Stimulated activated CD4-positive, alpha-beta T cell treated with anti-CD3 and anti-CD28 coated beads, Interleukin-1b, Interleukin-23, amount 100 ng/mL, for 48 hours (primary cell): ENCODE results near the gene ITSN1.

Source experiments
- DNase-seq: peaks from one replicate; pipeline ENCODE4 v3.0.0-alpha.2; 2020

Gene ITSN1

DNA sequence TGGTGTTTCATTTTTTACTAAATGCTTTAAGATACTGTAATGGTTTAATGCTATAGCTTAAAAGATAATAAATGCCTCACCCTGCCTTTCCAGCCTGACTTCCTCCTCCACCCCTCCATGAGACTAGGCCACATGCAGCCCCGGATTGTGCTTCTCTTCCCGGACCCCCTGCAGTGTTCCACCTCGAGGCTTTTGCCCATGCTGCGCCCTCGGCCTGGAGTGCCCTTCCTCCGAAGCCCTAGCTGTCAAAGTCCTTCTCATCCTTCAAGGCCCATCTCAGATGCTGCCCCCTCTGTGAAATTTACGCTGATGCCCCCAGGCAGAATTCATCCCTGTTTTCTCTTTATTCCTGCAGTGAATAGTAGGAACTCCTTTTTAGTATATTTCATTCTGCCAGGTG lies 174.8 kb downstream of the ITSN1 start:
- no peak for DNase-seq

- no peak for DNase-seq
Observed at GRCh38 chr21:33817663-33818451, 175.6 kb downstream of the ITSN1 start.

GRCh38 chr21:33820230-33820770 lies 178.0 kb downstream of the ITSN1 start:
- DNase-seq = no peak

DNA sequence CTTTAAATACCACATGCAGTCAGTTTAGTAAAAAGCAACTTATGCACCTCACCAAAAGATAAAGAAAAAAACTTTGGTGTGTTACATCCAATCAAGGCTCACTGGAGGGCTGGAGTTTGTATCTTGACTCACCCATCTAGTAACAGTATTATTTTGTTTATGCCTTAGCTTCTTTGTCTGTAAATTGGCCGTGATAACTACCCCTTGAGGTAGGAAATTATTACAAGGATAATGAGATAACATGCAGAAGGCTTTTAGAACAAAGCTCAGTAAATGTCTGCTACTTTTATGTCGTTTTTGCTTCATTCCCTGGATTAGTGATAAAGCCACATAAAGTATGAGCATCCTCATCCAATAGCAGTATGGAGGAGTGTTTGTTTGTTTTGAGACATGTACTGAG lies 178.5 kb downstream of the ITSN1 start:
- DNase-seq = no peak

GRCh38 chr21:33821503-33822322 lies 179.4 kb downstream of the ITSN1 start:
- DNase-seq = no peak

DNA sequence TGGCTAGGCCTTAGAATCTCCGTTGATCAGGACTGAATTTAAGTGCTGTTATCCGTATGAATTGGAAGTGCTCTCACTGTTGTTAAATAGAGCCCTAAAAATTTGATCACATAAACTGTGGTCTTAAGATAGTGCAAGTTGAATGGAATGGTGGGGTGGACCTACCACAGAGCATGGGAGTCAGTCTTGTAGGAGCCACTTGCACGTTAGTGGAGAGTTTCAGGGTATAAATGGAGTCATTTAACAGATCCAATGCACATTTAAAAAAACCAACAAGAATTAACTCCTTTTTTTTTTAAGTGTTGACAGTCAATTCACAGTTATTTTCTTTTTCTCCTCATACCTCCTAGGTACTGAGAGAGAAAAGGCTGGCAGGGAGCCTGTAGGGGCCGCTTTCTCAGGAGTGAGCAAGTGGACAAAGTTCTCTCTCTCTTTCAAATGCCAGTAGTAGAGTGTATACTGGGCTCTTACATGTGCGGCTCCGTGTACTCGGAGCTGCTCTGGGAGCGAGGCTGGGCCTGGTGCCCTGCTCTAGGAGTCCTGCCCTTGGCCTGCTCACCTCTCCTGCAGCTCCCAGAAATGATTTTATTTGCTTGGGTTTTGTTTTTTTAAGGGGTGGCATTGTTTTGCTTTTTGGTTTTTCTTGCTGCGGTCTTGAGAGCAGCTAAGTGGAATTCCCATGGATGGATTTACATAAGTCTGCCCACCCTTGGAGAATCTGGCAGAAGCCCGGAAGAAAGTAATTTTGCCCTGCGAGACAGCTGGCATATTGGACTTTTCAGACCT lies 182.0 kb downstream of the ITSN1 start:
- DNase-seq = no peak

DNA sequence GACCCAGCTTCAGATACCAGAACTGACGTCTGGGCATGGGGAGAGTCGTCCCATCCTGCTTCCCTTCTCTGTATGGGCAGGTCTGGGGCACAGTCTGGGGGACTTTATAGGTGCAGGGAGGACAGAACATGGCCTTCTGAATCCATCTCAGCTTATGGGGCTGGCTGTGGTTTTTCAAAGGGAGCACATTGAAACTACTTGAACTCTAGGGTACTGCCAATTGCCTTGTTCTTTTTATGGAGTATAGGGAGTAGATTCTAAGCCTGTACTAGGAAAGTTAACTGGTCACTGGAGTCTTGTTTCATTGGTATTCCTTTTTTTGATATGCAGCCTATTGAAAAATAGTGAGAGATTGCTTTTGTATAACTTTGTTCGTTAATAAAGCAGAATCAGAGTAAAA lies 183.1 kb downstream of the ITSN1 start:
- no peak for DNase-seq

DNA sequence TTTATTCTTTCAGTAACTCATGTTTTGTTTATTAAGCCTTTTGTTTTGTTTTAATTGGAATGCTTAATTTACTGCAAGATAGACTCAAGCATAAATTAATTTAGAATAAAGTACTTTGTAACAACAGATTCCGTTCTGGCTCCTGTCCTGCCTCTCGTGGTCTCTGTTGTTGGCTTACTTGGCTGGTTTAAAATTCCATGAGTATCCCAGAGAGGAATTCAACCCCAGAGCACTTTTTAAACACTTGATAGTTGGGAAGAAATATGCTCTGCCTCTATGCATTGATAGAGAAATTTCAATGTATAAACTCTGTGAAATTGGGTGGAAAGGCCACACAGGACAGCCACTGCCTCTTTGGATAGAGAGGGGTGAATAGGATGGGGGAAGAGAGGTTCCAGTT lies 183.6 kb downstream of the ITSN1 start:
- no peak for DNase-seq

DNA sequence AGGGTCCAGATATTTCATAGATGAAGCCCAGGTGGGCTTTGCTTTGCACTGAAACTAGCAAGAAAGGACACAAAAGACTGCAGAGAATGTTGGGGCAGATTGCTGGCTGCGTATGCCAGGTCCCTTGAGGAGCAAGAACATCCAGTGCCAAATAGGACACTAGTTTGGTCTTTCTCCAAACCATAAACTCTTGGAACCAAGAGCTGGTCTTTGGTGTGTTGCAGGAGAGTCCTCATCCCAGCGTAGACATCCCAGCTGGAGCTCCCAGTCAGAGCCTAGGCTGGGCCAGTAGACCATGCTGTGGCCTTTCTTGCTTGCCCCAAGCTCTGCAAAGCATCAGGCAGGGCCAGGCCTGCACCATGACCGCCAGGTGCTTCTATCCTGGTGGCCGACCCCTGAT lies 185.8 kb downstream of the ITSN1 start:
- no peak for DNase-seq

DNA sequence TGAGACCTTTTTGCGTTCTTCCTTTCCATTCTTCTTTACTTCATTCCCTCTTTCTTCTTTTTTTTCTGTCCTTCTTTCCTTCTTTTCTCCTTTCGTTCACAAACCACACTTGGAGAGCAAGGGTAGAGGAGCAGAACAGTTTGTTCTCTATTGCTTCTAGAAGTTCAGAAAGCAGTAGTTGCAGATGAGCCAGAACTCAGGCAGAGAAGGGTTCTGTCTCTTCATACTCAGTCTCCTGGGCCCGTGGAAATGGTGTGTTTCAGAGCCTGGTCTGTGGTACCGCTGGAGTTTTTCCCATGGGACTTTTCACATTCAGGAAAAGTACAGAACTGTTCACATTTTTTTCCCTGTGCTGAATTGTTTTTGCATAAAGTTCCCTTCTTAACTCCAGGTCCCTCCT lies 186.3 kb downstream of the ITSN1 start:
- no peak for DNase-seq

GRCh38 chr21:33829844-33830243 lies 187.5 kb downstream of the ITSN1 start:
- no peak for DNase-seq

GRCh38 chr21:33831962-33832659 lies 189.8 kb downstream of the ITSN1 start:
- no peak for DNase-seq

- DNase-seq = no peak
Observed at GRCh38 chr21:33834801-33835500, 192.7 kb downstream of the ITSN1 start.

- no peak for DNase-seq
Observed at GRCh38 chr21:33835920-33836319, 193.6 kb downstream of the ITSN1 start.

DNA sequence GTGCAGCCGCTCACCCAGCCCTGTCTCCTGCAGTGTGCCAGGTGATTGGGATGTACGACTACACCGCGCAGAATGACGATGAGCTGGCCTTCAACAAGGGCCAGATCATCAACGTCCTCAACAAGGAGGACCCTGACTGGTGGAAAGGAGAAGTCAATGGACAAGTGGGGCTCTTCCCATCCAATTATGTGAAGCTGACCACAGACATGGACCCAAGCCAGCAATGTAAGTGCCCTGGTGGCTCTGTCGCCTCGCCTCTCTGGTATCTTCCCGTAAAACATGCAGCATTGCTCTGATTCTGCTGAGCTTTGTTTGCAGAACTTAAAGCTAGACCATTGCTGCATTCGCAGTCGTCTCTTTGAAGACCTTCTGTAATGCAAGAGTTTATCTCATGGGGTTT lies 194.1 kb downstream of the ITSN1 start:
- no peak for DNase-seq

DNA sequence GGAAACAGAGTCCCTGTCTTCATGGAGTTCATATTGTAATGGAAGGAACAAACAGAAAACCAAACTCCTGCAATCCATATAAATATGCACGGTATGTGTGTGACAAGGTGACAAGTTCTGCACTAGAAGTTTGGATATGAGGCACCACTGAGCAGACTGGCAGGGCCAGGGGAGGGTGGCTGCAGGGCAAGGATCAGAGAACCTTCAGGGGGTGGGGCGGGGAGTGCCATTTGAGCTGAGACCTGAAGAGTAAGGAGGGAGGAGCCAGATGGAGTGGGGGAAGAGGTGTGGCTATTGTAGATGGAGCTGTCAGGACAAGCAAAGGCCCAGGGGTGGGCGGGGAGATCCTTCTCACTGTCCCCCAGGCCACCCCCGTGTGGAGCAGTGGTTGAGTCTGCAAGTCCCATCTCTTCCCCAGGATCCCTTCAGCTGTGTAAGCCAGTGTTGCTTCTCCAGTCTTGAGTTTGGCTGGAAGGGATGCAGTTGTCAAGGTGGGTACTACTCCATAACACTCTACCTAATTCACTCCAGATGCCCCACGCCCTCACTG lies 196.9 kb downstream of the ITSN1 start:
- DNase-seq = no peak

- no peak for DNase-seq
Observed at GRCh38 chr21:33839806-33840205, 197.5 kb downstream of the ITSN1 start.

DNA sequence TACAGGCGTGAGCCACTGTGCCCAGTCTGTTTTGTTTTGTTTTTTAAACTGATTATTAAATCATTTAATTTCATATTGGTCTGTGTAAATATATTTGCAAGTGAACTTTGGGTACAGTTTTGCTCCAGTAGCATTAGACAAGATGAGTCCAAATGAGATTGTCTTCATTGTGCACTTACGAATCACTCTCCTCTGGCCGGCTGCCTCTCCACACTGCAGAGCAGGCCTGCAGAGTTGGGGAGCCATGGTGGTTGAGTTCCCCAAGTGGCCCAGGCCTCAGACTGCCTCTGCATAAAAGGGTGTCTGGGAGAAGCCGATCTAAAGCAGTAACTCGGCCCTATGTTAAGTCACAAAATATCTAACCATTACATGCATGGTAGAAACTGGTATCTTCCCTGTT lies 198.5 kb downstream of the ITSN1 start:
- no peak for DNase-seq

- DNase-seq = no peak
Observed at GRCh38 chr21:33841561-33841960, 199.3 kb downstream of the ITSN1 start.

- DNase-seq = no peak
Observed at GRCh38 chr21:33843216-33843615, 200.9 kb downstream of the ITSN1 start.

DNA sequence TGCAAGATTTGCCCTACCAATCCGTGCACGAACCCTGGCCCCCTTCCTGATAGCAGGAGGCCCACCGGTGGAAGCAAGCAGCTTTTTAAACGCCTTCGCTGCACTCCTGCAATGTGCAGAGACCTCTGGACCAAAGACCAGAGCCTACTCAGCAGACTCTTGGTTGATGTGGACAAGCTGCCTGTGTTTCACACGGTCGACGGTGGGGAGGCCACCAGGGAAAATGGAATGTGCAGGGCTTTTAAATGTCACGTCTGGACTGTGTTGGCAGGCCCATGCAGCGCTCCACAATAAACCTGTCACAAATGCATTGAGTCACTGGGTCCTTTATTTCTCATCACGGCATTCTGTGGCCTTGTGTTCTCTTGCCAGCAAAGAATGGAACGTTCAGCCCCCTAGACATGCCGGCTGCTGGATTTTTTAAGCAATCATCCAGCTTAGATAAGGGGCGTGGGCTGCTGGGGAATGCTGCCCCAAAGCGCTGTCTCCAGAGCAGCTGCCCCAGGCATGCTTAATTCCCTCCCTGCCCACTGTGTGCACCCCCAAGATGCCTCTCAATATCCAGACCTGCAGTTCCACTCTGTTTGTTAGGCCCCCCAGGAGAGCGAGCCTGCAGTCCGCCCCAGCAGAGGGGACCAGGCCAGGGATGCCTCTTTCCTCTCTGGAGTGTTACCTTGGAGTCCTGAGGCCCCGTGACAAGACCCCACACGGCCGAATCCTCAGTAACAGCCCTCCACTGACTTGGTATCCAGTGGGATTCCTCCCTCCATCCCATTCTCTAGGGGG lies 202.0 kb downstream of the ITSN1 start:
- no peak for DNase-seq
